Pons (tissue), 1 donor: ENCODE data around the gene HTR1D.

Experiments
- DNase-seq: peaks from one replicate; pipeline ENCODE4 v3.0.0-alpha.2; 2016; ENCODE audit warnings: low spot score

The HTR1D gene

DNA sequence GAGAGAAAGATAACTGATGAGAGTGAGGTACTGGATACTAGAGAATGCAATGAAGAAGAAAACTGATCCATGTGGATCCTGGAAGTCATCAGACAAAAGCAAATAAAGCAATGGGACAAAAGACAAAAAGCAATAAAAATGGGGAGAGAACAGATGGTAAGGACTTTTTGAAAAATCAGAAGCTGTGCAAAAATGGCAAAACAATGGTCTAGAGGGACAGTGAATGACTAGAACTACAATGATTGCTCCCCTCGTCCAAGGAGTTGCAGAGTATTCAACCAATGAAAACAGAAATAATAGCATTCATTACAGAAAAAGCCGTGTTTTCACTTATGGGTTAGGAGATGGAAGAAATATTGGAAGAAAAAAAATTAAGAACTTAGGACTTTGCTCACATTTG is 67.2 kb downstream of the HTR1D start:
- DNase-seq: no peak

DNA sequence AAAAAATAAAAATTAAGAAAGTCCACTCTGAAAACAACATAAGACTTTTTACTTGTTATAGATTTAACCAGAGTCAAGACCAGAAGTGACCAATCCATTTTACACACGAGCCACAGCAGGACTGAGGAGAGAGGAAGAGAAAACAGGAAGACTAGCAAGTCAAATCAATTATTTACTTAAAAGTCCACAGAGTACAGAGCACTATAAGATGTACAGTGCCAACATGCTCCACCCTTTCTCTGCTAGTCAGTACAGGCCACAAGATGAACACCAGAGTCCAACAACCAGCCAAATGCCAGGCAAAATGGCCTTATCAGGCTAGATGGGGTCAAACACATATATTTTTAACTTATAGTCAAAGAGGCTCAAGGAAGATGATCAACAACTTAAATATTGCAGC is 68.2 kb downstream of the HTR1D start:
- no peak for DNase-seq

DNA sequence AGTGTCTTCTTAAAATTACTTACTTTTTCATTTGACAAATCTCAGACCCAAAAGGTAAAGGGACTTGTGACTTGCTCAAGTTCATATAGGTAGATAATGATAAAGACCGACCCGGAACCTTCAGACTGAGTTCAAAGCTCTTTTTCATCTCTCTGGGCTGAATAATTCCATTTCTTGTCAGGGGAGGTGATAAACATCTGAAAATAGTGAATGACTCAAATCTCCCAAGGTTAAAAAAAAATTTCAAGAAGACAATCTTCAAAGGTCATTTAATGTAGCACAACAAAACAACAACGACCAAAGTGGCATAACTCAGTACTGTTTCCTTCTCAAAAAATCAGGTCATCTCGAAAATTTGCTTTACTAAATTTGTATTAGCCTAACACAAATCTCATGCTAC is 69.2 kb downstream of the HTR1D start:
- no peak for DNase-seq
